GM12878 (cell line): Measurements from ENCODE around the gene MAPKAPK2. TPM values are rescaled to one million over a fixed set of nuclear protein-coding genes. Genes with fewer than 3 reads are reported as not detected.

Experiments used
- ATAC-seq: fragments of 200-7000 bp; cut with Tn5 transposase; 3 replicates; pipeline ENCODE4 v1.9.1; 2020; ENCODE audit warnings: mild to moderate bottlenecking, moderate library complexity
- BruUV-seq: library from RNA; stranded (reverse); fragments of 400-500 nt; replicated peaks from 2 replicates; lab custom pipeline; 2021; lab: Mats Ljungman, UMichigan
- CTCF ChIA-PET: fragments of 300-600 bp; sonication (Branson Sonifier 250); formaldehyde crosslinking; extraction: SDS; loops from one replicate; lab custom pipeline; 2021; ENCODE audit warnings: inconsistent platforms; lab: Yijun Ruan, JAX
- POLR2A ChIA-PET: fragments of 350-600 bp; formaldehyde crosslinking; extraction: SDS; loops from one replicate; lab custom pipeline; 2021; ENCODE audit warnings: inconsistent platforms; lab: Charles Lee
- RAD21 ChIA-PET: fragments of 300-600 bp; sonication (Branson Sonifier 250); formaldehyde crosslinking; loops from one replicate; lab custom pipeline; 2023; ENCODE audit warnings: antibody characterized with exemption; ENCODE audit not compliant: unreplicated experiment; lab: Charles Lee
- SMC1A ChIA-PET: fragments of 300-600 bp; sonication (Branson Sonifier 250); formaldehyde crosslinking; loops from one replicate; lab custom pipeline; 2023; ENCODE audit not compliant: unreplicated experiment, uncharacterized antibody; lab: Charles Lee
- DNase-seq: peaks from one replicate; pipeline ENCODE4 v3.0.0-alpha.2; 2011; ENCODE audit warnings: low read depth, low spot score
- FAIRE-seq: peaks from 3 replicates; lab custom pipeline; 2011; peaks lifted over from hg19 to GRCh38; lab: Jason Lieb, UNC
- H2AFZ ChIP-seq: 2 replicates; pipeline ENCODE4 v1.6.0; 2011; ENCODE audit warnings: low read depth, low read length, control low read depth; ENCODE audit not compliant: control insufficient read depth
- H3K27ac ChIP-seq: 2 replicates; pipeline ENCODE4 v1.5.1; 2011; ENCODE audit warnings: control low read depth; ENCODE audit not compliant: control insufficient read depth, insufficient read depth
- H3K27me3 ChIP-seq, 2 experiments: replicated peaks in 1 of 2; 2 replicates each; pipeline versions ENCODE4 v1.6.0 to v1.6.1; 2011; ENCODE audit warnings: low read length in 1 of 2; ENCODE audit not compliant: control insufficient read depth in 2 of 2, insufficient read depth in 2 of 2
- H3K36me3 ChIP-seq, 2 experiments: 2 replicates each; pipeline ENCODE4 v1.5.1; 2011; ENCODE audit warnings: low read length in 1 of 2; ENCODE audit not compliant: control insufficient read depth in 2 of 2, insufficient read depth in 2 of 2
- H3K4me1 ChIP-seq: 2 replicates; pipeline ENCODE4 v1.6.1; 2011; ENCODE audit warnings: mild to moderate bottlenecking, low read length, moderate library complexity, mixed read lengths; ENCODE audit not compliant: control insufficient read depth, insufficient read depth
- H3K4me2 ChIP-seq: 2 replicates; pipeline ENCODE4 v1.6.0; 2011; ENCODE audit warnings: control low read depth; ENCODE audit not compliant: control insufficient read depth, insufficient read depth
- H3K4me3 ChIP-seq: fragments of 200-600 bp; sonication (generic); 2 replicates; pipeline ENCODE4 v1.5.1; 2016
- H3K79me2 ChIP-seq: 2 replicates; pipeline ENCODE4 v1.6.0; 2011; ENCODE audit warnings: low read length; ENCODE audit not compliant: control insufficient read depth, insufficient read depth
- H3K9ac ChIP-seq: 2 replicates; pipeline ENCODE4 v1.8.0; 2011; ENCODE audit warnings: low read length, control low read depth, mixed read lengths; ENCODE audit not compliant: control insufficient read depth, insufficient read depth
- H3K9me3 ChIP-seq: replicated peaks from 3 replicates; pipeline ENCODE4 v1.5.1; 2011; ENCODE audit warnings: mild to moderate bottlenecking, low read length; ENCODE audit not compliant: control insufficient read depth, insufficient read depth
- H4K20me1 ChIP-seq: 2 replicates; pipeline ENCODE4 v1.6.0; 2011; ENCODE audit not compliant: control insufficient read depth, insufficient read depth
- ATF7 ChIP-seq: fragments of 450-650 bp; IDR thresholded peaks from 2 replicates; pipeline ENCODE4 v1.6.1; 2016; ENCODE audit warnings: low read depth, mild to moderate bottlenecking
- CREM ChIP-seq: IDR thresholded peaks from 2 replicates; pipeline ENCODE4 v1.6.1; 2014; ENCODE audit warnings: antibody characterized with exemption, low read depth
- ELK1 ChIP-seq: IDR thresholded peaks from 2 replicates; pipeline ENCODE4 v1.6.1; 2012; ENCODE audit warnings: low read depth, low read length, improper control_type of control experiment
- LARP7 ChIP-seq: fragments of 450-650 bp; IDR thresholded peaks from 2 replicates; pipeline ENCODE4 v1.6.1; 2017; ENCODE audit warnings: mild to moderate bottlenecking
- NR2F1 ChIP-seq: fragments of 450-650 bp; conservative IDR thresholded peaks from 2 replicates; pipeline ENCODE4 v1.6.1; 2017; ENCODE audit warnings: mild to moderate bottlenecking
- PAX5 ChIP-seq: IDR thresholded peaks from 2 replicates; pipeline ENCODE4 v1.6.1; 2011; ENCODE audit warnings: low read depth, low read length, borderline replicate concordance
- PRDM15 ChIP-seq: fragments of 450-650 bp; formaldehyde crosslinking; IDR thresholded peaks from 2 replicates; pipeline ENCODE4 v1.4.0; 2020; ENCODE audit warnings: mild to moderate bottlenecking, moderate library complexity
- RFX5 ChIP-seq: IDR thresholded peaks from 2 replicates; pipeline ENCODE4 v1.6.1; 2011; ENCODE audit warnings: low read depth, low read length, improper control_type of control experiment
- ZSCAN29 ChIP-seq: fragments of 450-650 bp; IDR thresholded peaks from 2 replicates; pipeline ENCODE4 v1.6.1; 2017; ENCODE audit warnings: mild to moderate bottlenecking, moderate library complexity
- ZZZ3 ChIP-seq: IDR thresholded peaks from 2 replicates; pipeline ENCODE4 v1.6.1; 2011; ENCODE audit warnings: low read depth; ENCODE audit not compliant: control insufficient read depth, insufficient read length
- whole genome bisulfite sequencing: methylation state at CpG from one replicate; pipeline ENCODE4 v1.1.6; 2016; ENCODE audit warnings: low lambda C conversion rate; ENCODE audit not compliant: insufficient replicate concordance, insufficient coverage; ENCODE audit errors: missing lambda C conversion rate; 5-methylcytosine and 5-hydroxymethylcytosine counted together
- in situ Hi-C: fragments of 300-500 bp; cut with MboI; formaldehyde crosslinking; loops from 9 replicates; pipeline ENCODE4 v1.14.3; 2018; ENCODE audit warnings: mixed read lengths
- intact Hi-C: fragments of 100-400 bp; cut with micrococcal nuclease; formaldehyde crosslinking; loops from one replicate; pipeline ENCODE4 v1.14.2; 2022; ENCODE audit not compliant: unreplicated experiment
- polyA plus RNA-seq, 11 experiments: library from polyadenylated mRNA; depleted of rRNA in 4 of 11; unstranded in 6 of 11; stranded (reverse) in 5 of 11; fragments of >200 nt; fragmentation: Nextera tagmentation in 4 of 11; fragmentation: Illumina TruSeq in 1 of 11; extraction: Ambion mirVana in 4 of 11; extraction: Trizol in 1 of 11; gene quantifications; 1 replicate in 1 of 11; 2 replicates in 10 of 11; pipeline versions ENCODE4 v1.2.1 to v1.2.3, GENCODE V29; 2011 to 2016; ENCODE audit warnings: inconsistent platforms in 2 of 11, missing spikeins in 2 of 11, low read depth in 1 of 11
- total RNA-seq, 4 experiments: library from RNA; depleted of rRNA in 3 of 4; stranded (reverse); fragments of >200 nt in 3 of 4; fragmentation: Illumina TruSeq in 1 of 4; extraction: Trizol in 1 of 4; gene quantifications; 2 replicates each; pipeline versions ENCODE4 v1.2.1 to v1.2.3, GENCODE V29; 2013 to 2021
- TF ChIP-seq, protein P1 (sequence below): fragments of 450-650 bp; IDR thresholded peaks from 2 replicates; pipeline ENCODE4 v1.6.1; 2017; ENCODE audit warnings: borderline replicate concordance

Gene MAPKAPK2
- total and polyA plus RNA-seq, 10 of the 15 experiments (the other 5 are each of a cell fraction or from before 2014, with no cell fraction given): 0.72 to 92.2 (median 49.3) TPM

- no peaks in the 10 kb centered on the region for H3K4me1 ChIP-seq
- intact Hi-C loops (no loop called here), in situ Hi-C loops (no loop called here)
- RAD21 ChIA-PET: no interaction called here
- no peaks in the 10 kb centered on the region for H3K36me3 ChIP-seq
- no peaks in the 10 kb centered on the region for H4K20me1 ChIP-seq
- ATAC-seq (no peak), FAIRE-seq (no peak), DNase-seq (no peak)
- no peak overlapping the region for H3K4me2 ChIP-seq
- H3K79me2 ChIP-seq: no peaks in the 10 kb centered on the region
- no peak overlapping the region for H3K27ac ChIP-seq
- no peak overlapping the region for H3K9ac ChIP-seq
- no peaks in the 10 kb centered on the region for H3K9me3 ChIP-seq
- CTCF ChIA-PET: interaction anchor here (1.3 kb wide), 1 partner anchor 18 kb away, joined by 4 read pairs; no protein-coding TSS in a partner anchor
- no TSS peak for BruUV-seq
- 77% methylated on average over 3 of the region's 3 CpGs for WGBS
- TF ChIP-seq CREM (no peak), ATF7 (no peak), ZSCAN29 (no peak), PAX5 (no peak), NR2F1 (no peak), RFX5 (no peak), LARP7 (no peak), ELK1 (no peak), ZZZ3 (no peak), PRDM15 (no peak)
- TF ChIP-seq, protein P1, sequence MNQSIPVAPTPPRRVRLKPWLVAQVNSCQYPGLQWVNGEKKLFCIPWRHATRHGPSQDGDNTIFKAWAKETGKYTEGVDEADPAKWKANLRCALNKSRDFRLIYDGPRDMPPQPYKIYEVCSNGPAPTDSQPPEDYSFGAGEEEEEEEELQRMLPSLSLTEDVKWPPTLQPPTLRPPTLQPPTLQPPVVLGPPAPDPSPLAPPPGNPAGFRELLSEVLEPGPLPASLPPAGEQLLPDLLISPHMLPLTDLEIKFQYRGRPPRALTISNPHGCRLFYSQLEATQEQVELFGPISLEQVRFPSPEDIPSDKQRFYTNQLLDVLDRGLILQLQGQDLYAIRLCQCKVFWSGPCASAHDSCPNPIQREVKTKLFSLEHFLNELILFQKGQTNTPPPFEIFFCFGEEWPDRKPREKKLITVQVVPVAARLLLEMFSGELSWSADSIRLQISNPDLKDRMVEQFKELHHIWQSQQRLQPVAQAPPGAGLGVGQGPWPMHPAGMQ: no peak
- SMC1A ChIA-PET: interaction anchor here (1.3 to 1.6 kb wide), 3 partner anchors 9 to 13 kb away, joined by 3 read pairs; no protein-coding TSS in a partner anchor
- no peaks in the 10 kb centered on the region for H3K27me3 ChIP-seq
- no peak overlapping the region for H2AFZ ChIP-seq
- POLR2A ChIA-PET: interaction anchor here (1.2 kb wide), 1 partner anchor 12 kb away, joined by 4 read pairs; no protein-coding TSS in a partner anchor
- no peak overlapping the region for H3K4me3 ChIP-seq
Measured at GRCh38 chr1:206753141-206753540, 68.4 kb downstream of the MAPKAPK2 start.
